ENCODE results near the gene CACNB2. TPM values are rescaled to one million over a fixed set of nuclear protein-coding genes. Genes with fewer than 3 reads are reported as not detected.

CACNB2 gene
- total and polyA plus RNA-seq, 10 of the 15 experiments (the other 5 are each of a cell fraction or from before 2014, with no cell fraction given) = 0.62 to 8.1 (median 1.2) TPM

GRCh38 chr10:18490755-18491154, 350.5 kb downstream of the CACNB2 start:
- in situ Hi-C loops (cut with MboI) (no loop called here), intact Hi-C loops (cut with micrococcal nuclease; ENCODE audit: unreplicated experiment) (no loop called here)
- Histone ChIP-seq H3K9me3 (replicated peaks; ENCODE audit: control insufficient read depth, insufficient read depth, low read length) (no peaks in the 10 kb centered on the region), H4K20me1 (ENCODE audit: control insufficient read depth, insufficient read depth) (no peaks in the 10 kb centered on the region), H3K79me2 (ENCODE audit: control insufficient read depth, insufficient read depth, low read length) (no peaks in the 10 kb centered on the region), H3K4me3 (no peak overlapping the region), H3K9ac (ENCODE audit: control insufficient read depth, insufficient read depth, low read length) (no peak overlapping the region), H3K27ac (ENCODE audit: control insufficient read depth, insufficient read depth) (no peak overlapping the region), H3K27me3 (replicated peaks in 1 of 2; ENCODE audit: control insufficient read depth in 2 of 2, insufficient read depth in 2 of 2, low read length in 1 of 2) (no peaks in the 10 kb centered on the region), H3K4me2 (ENCODE audit: control insufficient read depth, insufficient read depth) (no peak overlapping the region), H3K4me1 (ENCODE audit: control insufficient read depth, insufficient read depth, low read length) (no peaks in the 10 kb centered on the region), H2AFZ (ENCODE audit: control insufficient read depth, low read depth, low read length) (no peak overlapping the region), H3K36me3 (ENCODE audit: control insufficient read depth in 2 of 2, insufficient read depth in 2 of 2, low read length in 1 of 2) (no peaks in the 10 kb centered on the region)
- 48% methylated on average over 2 of the region's 4 CpGs for WGBS (ENCODE audit: insufficient coverage, insufficient replicate concordance, low lambda C conversion rate, missing lambda C conversion rate)
- RAD21 ChIA-PET (ENCODE audit: unreplicated experiment) = interaction anchor here (1.0 kb wide), 1 partner anchor 91 kb away, joined by 3 read pairs; no protein-coding TSS in a partner anchor
- ATAC-seq = no peak
- POLR2A ChIA-PET = interaction anchor here (0.6 kb wide), 1 partner anchor 113 kb away, joined by 4 read pairs; no protein-coding TSS in a partner anchor
- FAIRE-seq = no peak
- no TSS peak for BruUV-seq (replicated peaks)
- TF ChIP-seq ESRRA (IDR thresholded peaks at IDR 0.05; ENCODE audit: low read length) (no peak), FOXK2 (IDR thresholded peaks at IDR 0.05) (no peak), CEBPB (IDR thresholded peaks at IDR 0.05; ENCODE audit: borderline replicate concordance in 1 of 2, low read depth in 2 of 2, low read length in 2 of 2) (no peak), BACH1 (IDR thresholded peaks at IDR 0.05; ENCODE audit: borderline replicate concordance) (no peak), POLR2AphosphoS5 (IDR thresholded peaks at IDR 0.05; ENCODE audit: low read length) (no peak), REST (IDR thresholded peaks at IDR 0.05; ENCODE audit: low read depth, low read length) (no peak), SMAD1 (IDR thresholded peaks at IDR 0.05; ENCODE audit: low read depth, partially characterized antibody) (no peak), SIX5 (IDR thresholded peaks at IDR 0.05; ENCODE audit: low read depth, low read length, severe bottlenecking) (no peak), CBFB (IDR thresholded peaks at IDR 0.05; ENCODE audit: low read depth) (no peak), IKZF2 (IDR thresholded peaks at IDR 0.05) (no peak), RAD21 (IDR thresholded peaks at IDR 0.05; ENCODE audit: insufficient read depth, low read depth, low read length) (no peak), ZNF622 (IDR thresholded peaks at IDR 0.05) (no peak), NBN (IDR thresholded peaks at IDR 0.05) (no peak), NFYB (IDR thresholded peaks at IDR 0.05; ENCODE audit: insufficient read depth, low read depth, low read length) (no peak), SMAD5 (IDR thresholded peaks at IDR 0.05; ENCODE audit: low read depth) (no peak), MEF2A (IDR thresholded peaks at IDR 0.05; ENCODE audit: insufficient read depth, low read depth, low read length) (no peak)
- TF ChIP-seq, protein P1, sequence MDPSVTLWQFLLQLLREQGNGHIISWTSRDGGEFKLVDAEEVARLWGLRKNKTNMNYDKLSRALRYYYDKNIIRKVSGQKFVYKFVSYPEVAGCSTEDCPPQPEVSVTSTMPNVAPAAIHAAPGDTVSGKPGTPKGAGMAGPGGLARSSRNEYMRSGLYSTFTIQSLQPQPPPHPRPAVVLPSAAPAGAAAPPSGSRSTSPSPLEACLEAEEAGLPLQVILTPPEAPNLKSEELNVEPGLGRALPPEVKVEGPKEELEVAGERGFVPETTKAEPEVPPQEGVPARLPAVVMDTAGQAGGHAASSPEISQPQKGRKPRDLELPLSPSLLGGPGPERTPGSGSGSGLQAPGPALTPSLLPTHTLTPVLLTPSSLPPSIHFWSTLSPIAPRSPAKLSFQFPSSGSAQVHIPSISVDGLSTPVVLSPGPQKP (IDR thresholded peaks at IDR 0.05; ENCODE audit: low read depth, low read length) = no peak
- SMC1A ChIA-PET (ENCODE audit: uncharacterized antibody, unreplicated experiment) = interaction anchor here (1.5 kb wide), 1 partner anchor 10 kb away, joined by 6 read pairs; no protein-coding TSS in a partner anchor
- no peak for DNase-seq (ENCODE audit: low read depth, low spot score)
- CTCF ChIA-PET = no interaction called here

All from GM12878 (cell line).